NCI-H1694 treated with DMSO at 0.1 percent for 48 hours (cell line): ENCODE measurements around the gene COX4I1.
A peak's percentile ranks its signal among the peaks of the same experiment; 100 is the strongest.

ENCODE experiments used
- DNase-seq: peaks from one replicate; lab custom pipeline; 2025; lab: John Stamatoyannopoulos, UW

The COX4I1 gene

GRCh38 chr16:85767531-85767930, 32.0 kb upstream of the COX4I1 start:
- DNase-seq = no peak

GRCh38 chr16:85768199-85768598, 31.3 kb upstream of the COX4I1 start:
- no peak for DNase-seq

GRCh38 chr16:85770741-85771140, 28.8 kb upstream of the COX4I1 start:
- no peak for DNase-seq

- no peak for DNase-seq
These were observed 26.5 kb upstream of the COX4I1 start for GRCh38 chr16:85773044-85773443.

- DNase-seq = no peak
These were observed 25.4 kb upstream of the COX4I1 start for GRCh38 chr16:85774136-85774535.

GRCh38 chr16:85774811-85775210, 24.7 kb upstream of the COX4I1 start:
- DNase-seq = no peak

- no peak for DNase-seq
These were observed 21.7 kb upstream of the COX4I1 start for GRCh38 chr16:85777583-85778310.

- no peak for DNase-seq
These were observed 20.6 kb upstream of the COX4I1 start for GRCh38 chr16:85778873-85779272.

- no peak for DNase-seq
These were observed 19.2 kb upstream of the COX4I1 start for GRCh38 chr16:85780281-85780680.

GRCh38 chr16:85781156-85781555, 18.3 kb upstream of the COX4I1 start:
- DNase-seq = no peak

- peak; percentile 39 for DNase-seq
These were observed 17.7 kb upstream of the COX4I1 start for GRCh38 chr16:85781695-85782370.

- DNase-seq = no peak
These were observed 17.0 kb upstream of the COX4I1 start for GRCh38 chr16:85782451-85782850.

- no peak for DNase-seq
These were observed 16.1 kb upstream of the COX4I1 start for GRCh38 chr16:85783441-85783840.

- DNase-seq = no peak
These were observed 14.7 kb upstream of the COX4I1 start for GRCh38 chr16:85784813-85785212.

- DNase-seq = no peak
These were observed 13.6 kb upstream of the COX4I1 start for GRCh38 chr16:85785927-85786326.

- no peak for DNase-seq
These were observed 10.7 kb upstream of the COX4I1 start for GRCh38 chr16:85788819-85789218.

- DNase-seq = no peak
These were observed 9.7 kb upstream of the COX4I1 start for GRCh38 chr16:85789773-85790172.

GRCh38 chr16:85793662-85794298, 5.7 kb upstream of the COX4I1 start:
- no peak for DNase-seq

GRCh38 chr16:85794696-85795095, 4.8 kb upstream of the COX4I1 start:
- no peak for DNase-seq

GRCh38 chr16:85796152-85796551, 3.3 kb upstream of the COX4I1 start:
- no peak for DNase-seq

- DNase-seq = no peak
These were observed 2.9 kb upstream of the COX4I1 start for GRCh38 chr16:85796599-85796998.

- DNase-seq = no peak
These were observed 1.2 kb upstream of the COX4I1 start for GRCh38 chr16:85798283-85798776.

- DNase-seq = no peak
These were observed 496 bp upstream of the COX4I1 start for GRCh38 chr16:85798901-85799496.
